Activated CD8-positive, alpha-beta memory T cell treated with anti-CD3 and anti-CD28 coated beads for 24 hours (primary cell): ENCODE data around the gene CABP1.

Experiments used
- DNase-seq: peaks from one replicate; pipeline ENCODE4 v3.0.0-alpha.2; 2020

CABP1 gene

GRCh38 chr12:120640861-120641833, 721 bp downstream of the CABP1 start:
- peak; percentile 80 for DNase-seq

GRCh38 chr12:120642121-120642520, 1.7 kb downstream of the CABP1 start:
- no peak for DNase-seq

DNA sequence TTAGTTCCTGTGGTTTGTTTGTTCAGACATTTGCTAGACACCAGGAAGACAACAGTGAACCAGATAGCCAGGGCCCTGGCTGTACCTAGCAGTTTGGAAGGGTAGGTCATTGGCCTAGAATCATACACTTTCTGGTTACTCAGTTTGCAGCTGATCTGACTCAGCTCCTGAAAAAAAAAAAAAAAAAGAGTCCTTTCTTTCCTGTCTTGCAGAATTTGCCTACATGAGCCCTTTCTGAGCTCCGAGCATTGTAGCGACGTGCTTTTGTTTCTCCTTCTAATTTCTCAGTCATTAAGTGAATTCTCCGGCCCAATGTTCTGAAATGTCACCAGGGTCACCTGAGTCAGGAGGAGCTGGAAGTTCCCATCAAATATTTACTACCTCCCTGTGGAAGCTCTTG, 2.4 kb downstream of the CABP1 start:
- DNase-seq: no peak

DNA sequence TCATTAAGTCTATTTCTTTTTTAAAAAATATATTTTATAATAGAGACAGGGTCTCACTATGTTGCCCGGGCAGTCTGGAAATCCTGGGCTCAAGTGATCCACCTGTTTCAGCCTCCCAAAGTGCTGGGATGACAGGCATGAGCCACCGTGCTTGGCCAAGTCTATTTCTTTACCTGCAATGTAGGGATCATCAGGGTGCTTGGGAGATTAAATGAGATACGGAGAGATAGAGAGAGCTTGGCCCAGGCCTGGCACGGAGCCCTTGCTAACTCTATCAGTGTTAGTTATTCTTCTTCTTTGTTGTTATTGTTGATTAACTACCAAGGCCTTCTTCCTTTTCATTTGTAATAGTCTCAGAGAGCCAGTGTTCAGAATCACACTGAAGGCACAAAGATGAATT, 3.1 kb downstream of the CABP1 start:
- no peak for DNase-seq

GRCh38 chr12:120646044-120646443, 5.6 kb downstream of the CABP1 start:
- no peak for DNase-seq

GRCh38 chr12:120647375-120647755, 6.9 kb downstream of the CABP1 start:
- DNase-seq: no peak

- no peak for DNase-seq
Observed at GRCh38 chr12:120649442-120650232, 9.2 kb downstream of the CABP1 start.

DNA sequence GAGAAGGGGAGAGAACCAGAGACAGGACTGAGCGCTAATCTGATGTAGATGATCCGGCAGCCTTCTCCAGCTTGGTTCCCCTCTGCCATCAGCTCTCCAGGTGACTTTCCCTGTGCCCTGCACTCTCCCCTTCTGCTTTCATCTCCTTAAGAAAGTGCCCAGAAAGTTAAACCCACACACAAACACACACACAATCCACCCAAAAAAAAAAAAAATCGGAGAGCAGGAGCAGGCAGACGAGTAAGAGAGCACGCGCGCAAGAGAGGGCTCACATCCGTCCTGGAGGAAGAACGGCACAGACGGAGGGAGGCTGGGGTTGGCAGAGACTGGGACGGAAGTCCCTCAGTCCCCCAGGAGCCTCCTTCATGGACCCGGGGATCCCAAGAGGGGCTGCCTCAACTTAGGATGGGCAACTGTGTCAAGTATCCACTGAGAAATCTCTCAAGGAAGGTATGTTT, 9.8 kb downstream of the CABP1 start:
- no peak for DNase-seq

DNA sequence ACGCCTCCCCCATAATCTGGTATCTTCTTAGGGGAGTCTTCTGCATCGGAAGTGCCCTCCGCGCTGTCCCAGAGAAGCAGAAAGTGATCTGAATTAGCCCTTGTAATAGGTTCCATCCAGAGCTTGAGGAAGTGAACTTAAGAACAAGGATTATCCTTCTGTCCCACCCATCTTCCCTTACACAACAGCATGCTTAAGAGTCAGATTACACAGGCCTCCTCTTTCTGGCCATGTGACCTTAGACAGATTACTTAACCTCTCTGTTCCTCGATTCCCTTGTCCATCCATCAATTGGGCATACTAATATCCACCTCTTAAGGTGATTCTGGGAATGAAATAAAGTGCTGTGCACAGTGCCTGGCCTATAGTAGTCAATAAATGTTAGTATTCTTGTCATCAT, 11.4 kb downstream of the CABP1 start:
- no peak for DNase-seq

DNA sequence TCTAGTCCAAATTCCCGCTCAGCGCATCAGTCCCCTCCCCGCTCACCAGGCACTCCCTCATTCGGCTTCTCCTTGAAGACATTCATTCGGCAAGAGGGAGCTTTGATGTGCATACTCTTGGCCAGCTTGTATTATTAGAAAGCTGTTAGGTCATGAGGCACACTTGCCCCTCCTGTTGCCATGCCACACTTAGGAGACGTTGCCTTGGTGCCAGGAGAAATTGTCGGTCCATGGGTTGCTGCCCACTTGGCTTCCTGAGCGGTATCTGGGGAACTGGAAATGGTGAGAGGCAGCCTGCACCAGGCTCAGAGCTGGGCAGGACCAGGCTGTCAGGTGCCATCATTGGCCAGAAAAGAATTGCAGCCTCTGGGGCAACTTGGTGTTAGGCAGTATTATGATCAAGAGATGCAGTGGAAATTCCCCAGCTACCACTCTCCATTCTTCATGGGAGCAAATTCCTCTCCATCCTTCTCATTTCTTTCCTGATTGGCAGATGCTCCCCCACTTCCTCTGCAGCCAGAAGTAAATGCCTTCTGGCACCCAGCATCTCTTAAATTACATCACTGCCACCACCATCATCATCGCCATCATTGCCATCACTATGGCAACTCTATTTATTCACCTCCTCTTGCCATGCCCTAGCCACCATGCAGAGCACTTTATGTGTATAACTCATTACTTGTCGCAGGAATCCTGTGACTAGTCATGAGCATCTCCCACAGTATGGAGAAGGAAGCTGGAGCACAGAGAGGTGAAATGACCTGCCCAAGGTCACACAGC, 12.4 kb downstream of the CABP1 start:
- no peak for DNase-seq

GRCh38 chr12:120653611-120654010, 13.2 kb downstream of the CABP1 start:
- DNase-seq: no peak

- no peak for DNase-seq
Observed at GRCh38 chr12:120654656-120655055, 14.2 kb downstream of the CABP1 start.

DNA sequence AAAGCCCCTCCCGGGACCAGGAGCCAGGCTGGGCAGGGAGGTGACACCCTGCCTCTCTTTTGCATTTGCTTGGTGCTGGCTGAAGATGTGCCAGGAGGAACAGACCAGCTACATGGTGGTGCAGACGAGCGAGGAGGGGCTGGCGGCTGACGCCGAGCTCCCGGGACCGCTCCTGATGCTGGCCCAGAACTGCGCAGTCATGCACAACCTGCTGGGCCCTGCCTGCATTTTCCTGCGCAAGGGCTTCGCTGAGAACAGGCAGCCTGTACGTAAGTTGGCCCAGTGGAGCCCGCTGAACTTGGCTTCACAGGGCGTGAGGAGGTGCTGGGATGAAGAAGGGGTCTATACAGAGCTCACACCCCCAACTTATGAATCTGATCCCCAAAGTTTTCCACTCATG, 15.6 kb downstream of the CABP1 start:
- DNase-seq: no peak

DNA sequence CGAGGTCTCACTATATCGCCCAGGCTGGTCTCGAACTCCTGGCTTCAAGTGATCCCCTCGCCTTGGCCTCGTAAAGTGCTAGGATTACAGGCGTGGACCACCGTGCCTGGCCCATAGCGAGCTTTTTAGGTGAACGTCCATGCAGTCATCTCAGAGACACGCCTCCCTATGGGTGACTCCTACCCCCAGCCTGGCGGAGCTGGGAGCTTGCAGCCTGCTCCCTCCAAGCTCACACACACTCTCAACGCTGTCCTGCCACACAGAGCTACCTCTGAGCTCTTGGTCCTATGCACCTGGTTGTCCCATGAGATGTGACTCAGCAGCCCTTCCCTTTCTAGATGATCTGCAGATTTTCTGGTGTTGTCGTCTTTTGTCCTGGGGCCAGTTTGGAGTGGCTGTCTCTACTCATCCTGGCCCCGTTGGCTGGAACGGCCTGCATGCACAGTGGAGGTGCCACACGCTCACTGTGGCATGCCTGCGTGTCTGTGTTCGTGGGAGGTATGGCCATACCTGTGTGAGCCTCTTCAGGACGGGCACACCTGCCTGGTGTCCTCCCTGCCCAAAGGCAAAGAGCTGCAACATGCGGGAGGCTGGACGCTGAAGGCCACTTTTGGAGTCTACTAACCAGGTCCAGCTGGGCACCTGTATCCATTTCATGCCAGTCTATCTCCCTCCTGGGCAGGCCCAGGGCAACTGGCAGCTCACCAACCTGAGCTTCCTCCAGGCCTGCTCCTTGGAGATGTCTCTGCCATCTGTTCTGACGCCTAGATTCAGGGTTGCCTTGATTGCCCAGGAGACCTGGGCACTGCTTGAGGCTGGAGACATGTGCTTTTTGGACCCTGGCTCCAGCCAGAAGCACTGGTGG, 18.1 kb downstream of the CABP1 start:
- DNase-seq: no peak

DNA sequence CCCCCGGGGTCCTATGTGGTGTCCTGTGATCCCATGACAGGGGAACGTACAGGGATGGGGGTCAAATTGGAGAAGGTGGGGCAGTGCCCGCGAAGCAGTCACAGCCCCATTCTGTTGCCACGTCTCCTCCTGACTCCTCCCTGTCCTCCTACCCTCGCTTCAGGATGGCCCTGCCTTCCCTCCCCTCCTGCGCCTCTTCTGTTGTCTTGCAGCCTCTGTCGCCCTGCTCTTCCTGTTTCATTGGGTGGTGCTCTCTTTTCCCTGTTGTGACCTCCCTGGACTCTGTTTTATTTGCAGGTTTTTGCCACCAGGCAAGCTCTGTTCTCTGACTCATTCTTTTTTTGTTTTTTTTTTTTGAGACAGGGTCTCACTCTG, 18.7 kb downstream of the CABP1 start:
- DNase-seq: no peak

- DNase-seq: no peak
Observed at GRCh38 chr12:120661432-120661831, 21.0 kb downstream of the CABP1 start.

GRCh38 chr12:120662879-120663278, 22.5 kb downstream of the CABP1 start:
- DNase-seq: no peak

- no peak for DNase-seq
Observed at GRCh38 chr12:120663741-120664140, 23.3 kb downstream of the CABP1 start.

DNA sequence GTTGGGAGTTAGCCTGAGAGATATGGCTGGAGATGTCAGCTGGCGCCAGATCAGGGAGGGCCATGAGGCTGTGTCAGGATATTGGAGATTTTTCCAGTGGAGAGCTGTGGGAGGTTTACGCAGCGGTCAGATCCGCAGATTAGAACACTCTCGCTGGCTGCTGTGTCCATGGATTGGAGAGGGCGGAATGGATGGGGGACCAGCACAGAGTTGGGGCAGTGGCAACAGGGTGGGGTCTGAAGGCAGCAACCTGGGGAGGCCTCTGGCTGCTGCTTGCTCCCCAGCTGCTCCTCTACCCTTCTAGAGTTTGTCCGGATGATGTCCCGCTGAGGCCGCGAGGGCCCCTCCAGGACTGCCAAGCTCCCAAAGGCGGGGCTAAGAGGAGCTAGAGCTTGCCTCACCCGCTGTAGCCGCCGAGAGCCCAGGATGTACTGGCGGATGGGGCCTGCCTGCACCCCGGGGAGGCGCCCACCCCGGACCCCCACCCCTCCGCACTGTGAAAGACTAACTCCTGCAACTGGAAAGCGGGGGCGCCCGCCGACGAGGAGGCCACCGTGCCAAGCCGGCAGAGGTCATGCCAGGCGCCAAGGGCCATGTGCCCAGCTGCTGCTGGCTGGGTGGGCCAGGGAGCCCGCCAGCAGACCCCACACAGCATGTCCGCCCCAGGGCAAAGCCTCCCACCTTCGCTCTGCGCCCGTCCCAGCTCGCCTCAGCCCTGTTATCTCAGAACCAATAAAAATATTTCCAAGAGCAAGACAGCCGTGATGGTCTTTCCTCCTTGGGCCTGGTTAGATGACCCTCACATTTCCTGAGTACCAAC, 26.4 kb downstream of the CABP1 start:
- DNase-seq: no peak

GRCh38 chr12:120668091-120668867, 27.9 kb downstream of the CABP1 start:
- DNase-seq: no peak
